Measurements from ENCODE around the gene ZSWIM1. TPM values are rescaled to one million over a fixed set of nuclear protein-coding genes. Genes with fewer than 3 reads are reported as not detected.

The ZSWIM1 gene
- total RNA-seq, 1 donor from 2014 or later: 16.2 TPM

GRCh38 chr20:45842169-45842812, 38.7 kb upstream of the ZSWIM1 start:
- no peak for DNase-seq (ENCODE audit: low read depth)
- no peak overlapping the region for H3K4me3 ChIP-seq (ENCODE audit: low read depth, low read length)
- TF ChIP-seq, protein P1, sequence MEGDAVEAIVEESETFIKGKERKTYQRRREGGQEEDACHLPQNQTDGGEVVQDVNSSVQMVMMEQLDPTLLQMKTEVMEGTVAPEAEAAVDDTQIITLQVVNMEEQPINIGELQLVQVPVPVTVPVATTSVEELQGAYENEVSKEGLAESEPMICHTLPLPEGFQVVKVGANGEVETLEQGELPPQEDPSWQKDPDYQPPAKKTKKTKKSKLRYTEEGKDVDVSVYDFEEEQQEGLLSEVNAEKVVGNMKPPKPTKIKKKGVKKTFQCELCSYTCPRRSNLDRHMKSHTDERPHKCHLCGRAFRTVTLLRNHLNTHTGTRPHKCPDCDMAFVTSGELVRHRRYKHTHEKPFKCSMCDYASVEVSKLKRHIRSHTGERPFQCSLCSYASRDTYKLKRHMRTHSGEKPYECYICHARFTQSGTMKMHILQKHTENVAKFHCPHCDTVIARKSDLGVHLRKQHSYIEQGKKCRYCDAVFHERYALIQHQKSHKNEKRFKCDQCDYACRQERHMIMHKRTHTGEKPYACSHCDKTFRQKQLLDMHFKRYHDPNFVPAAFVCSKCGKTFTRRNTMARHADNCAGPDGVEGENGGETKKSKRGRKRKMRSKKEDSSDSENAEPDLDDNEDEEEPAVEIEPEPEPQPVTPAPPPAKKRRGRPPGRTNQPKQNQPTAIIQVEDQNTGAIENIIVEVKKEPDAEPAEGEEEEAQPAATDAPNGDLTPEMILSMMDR (IDR thresholded peaks at IDR 0.05; ENCODE audit: insufficient read depth, low read length, poor library complexity, severe bottlenecking): no peak
- H3K36me3 ChIP-seq (ENCODE audit: control insufficient read depth, insufficient read depth, low read length): peaks cover 4% of the 10 kb centered on the region
- H3K27me3 ChIP-seq (ENCODE audit: control insufficient read depth, insufficient read depth, low read length): no peaks in the 10 kb centered on the region

DNA sequence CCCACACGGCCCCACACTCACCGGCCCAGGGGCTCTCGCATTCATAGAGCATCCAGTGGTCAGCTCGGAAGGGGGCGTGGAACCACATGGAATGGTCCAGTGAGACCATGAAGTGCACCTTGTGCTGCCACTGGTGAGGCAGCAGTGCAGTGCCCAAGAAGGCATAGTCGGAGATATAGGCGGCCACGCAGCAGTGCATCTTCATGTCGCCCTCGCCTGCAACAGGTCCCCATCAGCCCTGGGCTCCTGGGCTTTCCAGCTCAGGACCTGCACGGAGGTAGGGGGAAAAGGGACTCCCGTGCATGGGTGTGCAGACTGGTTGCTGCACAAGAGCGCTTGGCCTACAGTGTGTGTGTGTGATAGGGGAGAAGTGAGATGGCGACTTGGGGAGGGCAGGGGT, 37.5 kb upstream of the ZSWIM1 start:
- no peak for DNase-seq (ENCODE audit: low read depth)
- Histone ChIP-seq H3K4me3 (ENCODE audit: low read depth, low read length) (no peak overlapping the region), H3K36me3 (ENCODE audit: control insufficient read depth, insufficient read depth, low read length) (peaks cover 4% of the 10 kb centered on the region), H3K27me3 (ENCODE audit: control insufficient read depth, insufficient read depth, low read length) (no peaks in the 10 kb centered on the region)
- TF ChIP-seq, protein P1 (IDR thresholded peaks at IDR 0.05; ENCODE audit: insufficient read depth, low read length, poor library complexity, severe bottlenecking): no peak

DNA sequence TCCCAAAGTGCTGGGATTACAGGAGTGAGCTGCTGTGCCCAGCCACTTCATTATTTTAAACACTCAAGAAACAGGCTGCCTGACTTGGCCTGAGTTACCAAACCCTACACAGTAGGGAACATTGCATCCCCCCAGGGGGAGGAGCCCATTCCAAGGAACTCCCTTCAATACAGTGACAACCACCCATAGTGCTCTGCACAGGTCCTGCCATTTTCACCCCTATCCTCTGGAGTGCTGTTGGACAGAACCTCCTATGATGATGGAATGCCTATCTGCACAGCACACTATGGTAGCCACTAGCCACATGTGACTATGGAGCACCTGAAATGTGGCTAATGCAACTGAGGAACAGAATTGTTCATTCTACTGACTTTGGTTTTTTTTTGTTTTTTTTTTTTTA, 35.6 kb upstream of the ZSWIM1 start:
- Histone ChIP-seq H3K4me3 (ENCODE audit: low read depth, low read length) (no peak overlapping the region), H3K27me3 (ENCODE audit: control insufficient read depth, insufficient read depth, low read length) (no peaks in the 10 kb centered on the region), H3K36me3 (ENCODE audit: control insufficient read depth, insufficient read depth, low read length) (peaks cover 4% of the 10 kb centered on the region)
- no peak for DNase-seq (ENCODE audit: low read depth)
- TF ChIP-seq, protein P1 (IDR thresholded peaks at IDR 0.05; ENCODE audit: insufficient read depth, low read length, poor library complexity, severe bottlenecking): no peak

GRCh38 chr20:45848421-45848820, 32.6 kb upstream of the ZSWIM1 start:
- DNase-seq (ENCODE audit: low read depth): no peak
- no peaks in the 10 kb centered on the region for H3K27me3 ChIP-seq (ENCODE audit: control insufficient read depth, insufficient read depth, low read length)
- TF ChIP-seq, protein P1 (IDR thresholded peaks at IDR 0.05; ENCODE audit: insufficient read depth, low read length, poor library complexity, severe bottlenecking): no peak
- peaks cover 2% of the 10 kb centered on the region for H3K36me3 ChIP-seq (ENCODE audit: control insufficient read depth, insufficient read depth, low read length)
- no peak overlapping the region for H3K4me3 ChIP-seq (ENCODE audit: low read depth, low read length)

DNA sequence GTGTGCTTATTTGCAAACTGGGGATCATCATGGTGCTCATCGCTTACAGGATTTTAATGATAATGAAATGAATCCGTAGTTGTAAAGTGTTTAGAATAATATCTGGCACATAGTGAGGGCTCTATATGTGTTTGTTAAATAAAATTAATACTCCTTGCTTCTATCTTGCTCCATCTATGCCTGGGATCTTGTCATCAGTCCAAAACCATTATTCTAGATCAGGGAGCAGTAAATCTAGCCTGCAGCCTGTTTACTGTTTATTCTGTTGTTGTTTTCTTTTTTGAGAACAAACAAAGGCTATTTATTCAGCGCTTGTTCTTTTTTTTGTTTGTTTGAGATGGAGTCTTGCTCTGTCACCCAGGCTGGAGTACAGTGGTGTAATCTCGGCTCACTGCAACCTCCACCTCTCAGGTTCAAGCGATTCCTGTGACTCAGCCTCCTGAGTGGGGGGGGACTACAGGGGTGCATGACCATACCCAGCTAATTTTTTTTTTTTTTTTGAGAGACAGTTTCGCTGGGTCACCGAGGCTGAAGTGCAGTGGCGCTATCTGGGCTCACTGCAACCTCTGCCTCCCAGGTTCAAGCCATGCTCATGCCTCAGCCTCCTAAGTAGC, 32.0 kb upstream of the ZSWIM1 start:
- peaks cover 2% of the 10 kb centered on the region for H3K36me3 ChIP-seq (ENCODE audit: control insufficient read depth, insufficient read depth, low read length)
- TF ChIP-seq, protein P1 (IDR thresholded peaks at IDR 0.05; ENCODE audit: insufficient read depth, low read length, poor library complexity, severe bottlenecking): no peak
- no peak overlapping the region for H3K4me3 ChIP-seq (ENCODE audit: low read depth, low read length)
- no peak for DNase-seq (ENCODE audit: low read depth)
- H3K27me3 ChIP-seq (ENCODE audit: control insufficient read depth, insufficient read depth, low read length): no peaks in the 10 kb centered on the region

DNA sequence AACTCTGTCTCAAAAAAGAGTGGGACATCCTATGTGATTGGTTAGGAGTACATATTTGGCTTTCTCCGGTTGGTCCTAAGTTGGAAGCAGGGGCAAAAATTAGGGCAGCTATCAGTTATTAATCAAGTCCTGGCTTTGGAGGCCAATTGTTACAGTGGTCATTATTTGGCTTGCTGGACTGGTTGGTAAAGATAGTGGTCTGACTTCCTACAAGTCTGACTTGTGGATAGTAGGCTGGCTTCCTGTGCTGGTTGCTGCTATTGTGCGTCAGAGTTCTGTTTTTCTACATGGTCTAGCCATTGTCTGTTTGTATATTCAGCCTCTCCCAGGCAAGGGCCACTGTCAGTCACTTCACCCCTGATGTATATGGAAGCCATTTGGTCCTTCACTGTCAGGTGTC, 30.8 kb upstream of the ZSWIM1 start:
- Histone ChIP-seq H3K27me3 (ENCODE audit: control insufficient read depth, insufficient read depth, low read length) (no peaks in the 10 kb centered on the region), H3K4me3 (ENCODE audit: low read depth, low read length) (no peak overlapping the region), H3K36me3 (ENCODE audit: control insufficient read depth, insufficient read depth, low read length) (peaks cover 2% of the 10 kb centered on the region)
- TF ChIP-seq, protein P1 (IDR thresholded peaks at IDR 0.05; ENCODE audit: insufficient read depth, low read length, poor library complexity, severe bottlenecking): no peak
- DNase-seq (ENCODE audit: low read depth): no peak
